Stromal cell of bone marrow (primary cell): ENCODE results near the gene PRR35.

Experiments
- DNase-seq: peaks from one replicate; pipeline ENCODE4 v3.0.0-alpha.2; 2012; ENCODE audit warnings: low read depth

PRR35 gene

DNA sequence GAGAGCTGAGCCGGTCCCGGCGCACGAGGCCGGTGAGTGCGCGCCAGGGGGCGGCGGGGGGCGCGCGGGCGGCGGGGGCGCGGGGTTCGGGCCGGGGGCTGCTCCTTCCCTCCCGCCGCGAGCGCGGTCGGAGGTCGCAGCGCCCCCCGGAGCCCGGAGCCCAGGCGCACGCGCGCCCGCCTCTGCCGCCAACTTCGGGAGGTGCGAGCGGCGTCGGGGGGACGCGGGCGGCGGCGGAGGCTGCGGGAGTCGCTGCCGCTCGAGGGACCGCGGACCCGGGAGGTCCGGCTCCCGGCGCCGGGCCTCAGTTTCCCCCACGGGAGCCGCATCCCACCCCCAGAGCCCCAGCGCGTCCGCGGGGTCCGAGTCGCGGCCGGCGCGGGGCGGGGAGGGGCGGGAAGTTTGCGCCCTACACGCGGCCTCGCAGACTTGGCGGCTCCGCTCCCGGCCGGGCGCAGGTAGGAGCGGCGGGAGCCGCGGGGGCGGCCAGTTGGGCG is at the start of gene PRR35:
Gene PRR35, plus strand, starts transcription at position 191 of the 497 bp plus-strand sequence. CDS start 2,901 bp downstream, outside the sequence.
- DNase-seq = no peak

DNA sequence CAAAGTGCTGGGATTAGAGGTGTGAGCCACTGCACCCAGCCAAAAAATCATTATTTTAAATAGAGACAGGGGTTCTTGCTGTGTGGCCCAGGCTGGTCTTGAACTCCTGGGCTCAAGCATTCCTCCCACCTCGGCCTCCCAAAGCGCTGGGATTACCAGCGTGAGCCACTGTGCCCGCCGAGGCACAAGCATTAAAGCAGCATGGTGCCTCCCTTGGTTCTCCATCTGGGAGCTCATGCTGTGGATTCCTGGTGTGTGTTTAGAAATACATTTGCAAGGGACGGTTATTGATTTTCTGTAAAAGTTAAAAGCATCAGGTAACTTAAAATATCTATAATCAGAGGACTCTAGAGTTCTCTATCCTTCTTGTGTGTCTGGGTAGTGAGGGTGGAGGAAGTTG is 47.4 kb upstream of the PRR35 start:
- DNase-seq = no peak

DNA sequence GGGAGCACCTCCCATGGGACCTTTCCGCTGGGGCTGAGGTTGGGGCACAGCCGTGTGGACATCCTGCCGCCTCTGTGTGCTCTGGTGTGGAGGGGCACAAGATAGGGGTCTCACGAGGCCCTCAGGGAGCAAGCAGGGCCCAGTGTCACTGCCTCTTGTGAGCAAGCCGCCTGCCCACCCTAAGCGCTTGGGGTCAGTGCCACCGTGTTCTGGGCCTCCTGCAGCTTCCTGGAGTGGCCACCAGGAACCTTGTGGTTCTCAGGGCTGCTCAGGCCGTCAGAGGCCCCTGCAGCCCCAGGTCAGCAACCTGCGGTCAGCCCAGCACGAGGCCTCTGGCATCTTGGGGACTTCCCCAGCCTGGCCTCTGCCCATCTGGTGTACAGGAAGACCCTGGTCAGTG is 46.2 kb upstream of the PRR35 start:
- DNase-seq = no peak

DNA sequence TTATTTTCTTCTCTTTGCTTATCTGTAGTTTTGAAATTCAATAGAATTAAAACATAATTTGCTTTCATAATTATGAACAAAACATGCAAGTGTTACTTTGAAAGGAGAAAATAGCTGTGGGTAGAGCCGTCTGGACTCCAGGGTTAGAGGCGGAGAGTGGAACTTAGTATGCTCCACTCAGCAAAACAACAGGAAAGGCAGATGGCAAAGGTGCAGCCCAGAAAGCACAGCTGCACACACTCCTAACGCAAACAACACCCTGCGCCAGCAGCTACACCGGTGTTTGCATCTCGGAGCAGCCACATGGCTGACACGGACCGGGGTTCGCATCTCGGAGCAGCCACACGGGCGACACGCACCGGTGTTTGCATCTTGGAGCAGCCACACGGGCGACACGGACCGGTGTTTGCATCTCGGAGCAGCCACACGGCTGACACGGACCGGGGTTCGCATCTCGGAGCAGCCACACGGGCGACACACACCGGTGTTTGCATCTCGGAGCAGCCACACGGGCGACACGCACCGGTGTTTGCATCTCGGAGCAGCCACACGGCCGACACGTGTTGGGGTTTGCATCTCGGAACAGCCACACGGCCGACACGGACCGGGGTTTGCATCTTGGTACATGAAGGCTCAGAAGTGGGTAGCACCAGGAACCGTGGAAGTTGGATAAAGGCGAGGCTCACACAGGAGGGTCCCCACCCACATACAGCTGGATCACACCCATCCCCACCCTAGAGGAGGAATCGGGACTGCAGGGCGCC is 44.8 kb upstream of the PRR35 start:
- no peak for DNase-seq

DNA sequence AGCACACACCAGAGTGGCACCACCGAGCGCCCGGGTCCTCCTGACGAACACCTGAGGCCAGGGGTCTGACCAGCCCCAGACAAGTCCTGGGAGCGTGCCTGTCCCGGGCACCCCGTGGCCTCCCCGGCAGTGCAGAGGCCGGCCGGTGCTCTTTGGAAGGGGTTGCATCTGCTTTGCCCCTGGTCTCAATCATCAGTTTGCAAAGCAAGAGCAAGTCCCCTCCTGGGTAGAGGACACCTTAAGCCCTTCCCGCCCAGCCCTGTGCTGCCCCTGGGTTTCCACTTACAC is 44.3 kb upstream of the PRR35 start:
- no peak for DNase-seq

DNA sequence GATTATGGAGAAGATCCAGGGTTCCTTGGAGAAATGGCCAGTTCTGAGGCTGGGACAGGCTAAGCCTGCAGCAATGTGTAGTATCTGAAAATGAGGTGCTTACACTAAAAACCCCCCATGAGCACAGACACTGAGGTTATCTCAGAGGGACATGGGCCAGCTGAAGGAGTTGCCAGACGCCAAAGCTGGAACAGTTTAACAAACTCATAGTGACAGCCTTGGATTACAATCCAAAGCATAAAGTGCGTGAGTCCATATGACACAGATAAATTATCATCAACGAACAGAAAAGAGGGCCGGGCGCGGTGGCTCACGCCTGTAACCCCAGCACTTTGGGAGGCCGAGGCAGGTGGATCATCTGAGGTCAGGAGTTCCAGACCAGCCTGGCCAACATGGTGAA is 43.9 kb upstream of the PRR35 start:
- DNase-seq = no peak

DNA sequence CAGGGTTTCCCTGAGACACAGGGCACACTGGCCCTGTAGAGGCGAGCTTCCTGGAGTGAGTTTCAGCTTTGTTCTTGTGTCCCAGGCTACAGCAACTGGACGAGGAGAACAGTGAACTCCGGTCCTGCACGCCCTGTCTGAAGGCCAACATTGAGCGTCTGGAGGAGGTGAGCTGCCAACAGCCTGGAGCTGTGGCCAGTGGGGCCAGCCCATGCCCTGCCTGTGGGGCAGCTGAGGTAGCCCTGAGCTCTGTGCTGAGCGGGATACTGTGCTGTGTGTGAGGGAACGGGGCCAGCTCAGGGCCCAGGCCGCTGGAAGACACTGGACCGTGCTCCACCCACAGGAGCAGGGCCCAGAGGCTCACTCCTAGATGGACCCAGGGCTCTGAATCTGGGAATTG is 41.3 kb upstream of the PRR35 start:
- no peak for DNase-seq

DNA sequence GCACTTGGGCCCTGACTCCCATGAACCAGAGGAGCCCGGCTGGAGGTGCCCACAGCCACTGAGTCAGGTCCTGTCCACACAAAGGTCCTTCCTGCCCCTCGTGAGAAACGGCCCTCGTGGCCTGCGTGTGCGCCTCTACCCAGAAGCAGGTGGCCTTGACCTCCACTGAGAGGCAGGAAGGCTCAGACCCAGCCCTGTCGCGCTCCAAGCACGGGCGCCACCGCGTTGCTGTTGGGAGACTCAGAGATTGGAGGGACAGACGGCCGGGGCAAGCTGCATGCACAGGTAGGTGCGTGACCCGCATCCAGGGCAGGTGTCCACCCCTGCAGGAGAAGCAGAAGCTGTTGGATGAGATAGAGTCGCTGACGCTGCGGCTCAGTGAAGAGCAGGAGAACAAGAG is 40.8 kb upstream of the PRR35 start:
- DNase-seq = no peak

DNA sequence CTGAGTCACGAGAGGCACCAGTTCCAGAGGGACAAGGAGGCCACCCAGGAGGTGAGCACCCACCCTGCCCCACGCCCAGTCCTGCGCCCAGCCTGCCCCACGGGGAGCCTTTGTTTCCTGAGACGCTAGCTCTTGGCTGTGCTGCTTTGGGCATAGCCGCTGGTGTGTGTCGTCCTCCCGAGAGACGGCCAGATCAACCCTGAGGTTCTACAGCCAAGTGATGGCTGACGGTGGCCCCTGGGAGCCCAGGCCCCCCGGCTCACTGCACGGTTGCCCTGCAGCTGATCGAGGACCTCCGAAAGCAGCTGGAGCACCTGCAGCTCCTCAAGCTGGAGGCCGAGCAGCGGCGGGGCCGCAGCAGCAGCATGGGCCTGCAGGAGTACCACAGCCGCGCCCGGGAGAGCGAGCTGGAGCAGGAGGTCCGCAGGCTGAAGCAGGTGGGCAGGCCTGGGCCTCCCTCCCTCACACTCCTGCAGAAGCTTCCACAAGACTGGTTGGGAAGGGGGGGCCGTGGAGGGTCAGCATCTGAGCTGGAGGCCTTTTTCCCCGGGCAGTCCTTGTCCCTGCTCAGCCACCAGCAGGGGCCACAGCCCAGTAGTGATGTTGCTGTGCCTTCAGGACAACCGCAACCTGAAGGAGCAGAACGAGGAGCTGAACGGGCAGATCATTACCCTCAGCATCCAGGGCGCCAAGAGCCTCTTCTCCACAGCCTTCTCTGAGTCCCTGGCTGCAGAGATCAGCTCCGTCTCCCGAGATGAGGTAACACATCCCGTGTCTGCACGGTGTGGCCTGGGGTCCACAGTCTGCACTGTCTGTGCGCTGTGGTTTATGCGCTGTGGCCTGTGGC is 40.1 kb upstream of the PRR35 start:
- no peak for DNase-seq

DNA sequence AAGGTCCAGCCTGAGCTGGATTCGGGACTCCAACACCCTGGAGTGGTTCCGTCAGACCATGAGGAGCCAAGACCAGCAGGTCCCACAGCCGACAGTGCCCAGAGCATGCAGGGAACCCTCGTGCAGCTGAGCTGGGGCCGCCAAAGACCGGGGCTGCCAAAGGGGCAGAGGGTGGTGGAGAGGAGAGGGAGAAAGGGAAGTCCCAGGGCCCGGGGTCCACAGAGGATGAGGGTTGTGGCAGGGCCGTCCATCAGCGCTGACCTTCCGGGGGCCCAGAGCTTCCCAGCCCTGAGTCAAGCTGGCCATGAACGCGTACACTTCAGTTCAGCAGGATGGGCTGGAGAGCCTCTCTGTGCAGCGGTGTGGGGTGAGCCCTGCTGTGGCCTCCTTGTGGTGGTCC is 39.3 kb upstream of the PRR35 start:
- DNase-seq = no peak

DNA sequence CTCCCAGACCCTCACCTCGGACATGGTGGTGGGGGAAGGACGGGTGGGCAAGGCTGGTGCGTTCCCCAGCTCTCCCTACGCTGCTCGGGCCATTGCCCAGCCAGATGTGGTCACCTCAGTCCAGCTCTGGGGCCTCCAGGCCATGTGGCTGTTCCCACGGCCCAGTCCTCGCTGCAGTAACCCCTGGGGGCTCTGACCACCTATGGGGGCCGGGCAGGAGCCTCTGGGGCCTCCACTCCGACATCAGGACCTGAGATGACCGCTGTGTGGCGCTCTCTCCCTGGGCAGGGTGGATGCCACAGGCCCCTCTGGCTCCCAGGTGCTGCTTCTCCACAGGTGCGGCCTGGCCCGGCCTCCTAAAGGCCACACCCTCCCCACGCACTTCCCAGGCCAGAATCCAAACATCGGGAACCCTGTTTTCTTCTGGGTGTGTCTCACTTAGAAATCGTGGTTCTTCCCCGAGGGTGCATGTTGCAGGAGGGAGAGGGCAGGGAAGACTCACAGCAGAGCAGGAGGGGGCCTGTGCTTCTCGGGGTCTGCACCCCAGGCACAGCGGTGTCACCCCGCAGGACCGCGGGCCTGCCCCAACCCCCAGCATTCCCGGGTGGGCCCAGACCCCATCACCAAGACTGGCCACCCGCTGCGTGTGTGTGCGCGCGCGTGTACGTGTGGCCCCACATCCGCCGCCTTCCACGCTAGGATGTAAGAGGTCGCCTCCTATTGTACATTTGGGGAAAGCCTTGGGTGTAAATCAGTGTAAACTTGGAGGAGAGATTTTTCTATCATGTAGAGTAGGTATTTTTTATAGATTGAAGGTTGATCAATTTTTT is 38.6 kb upstream of the PRR35 start:
- DNase-seq = no peak

DNA sequence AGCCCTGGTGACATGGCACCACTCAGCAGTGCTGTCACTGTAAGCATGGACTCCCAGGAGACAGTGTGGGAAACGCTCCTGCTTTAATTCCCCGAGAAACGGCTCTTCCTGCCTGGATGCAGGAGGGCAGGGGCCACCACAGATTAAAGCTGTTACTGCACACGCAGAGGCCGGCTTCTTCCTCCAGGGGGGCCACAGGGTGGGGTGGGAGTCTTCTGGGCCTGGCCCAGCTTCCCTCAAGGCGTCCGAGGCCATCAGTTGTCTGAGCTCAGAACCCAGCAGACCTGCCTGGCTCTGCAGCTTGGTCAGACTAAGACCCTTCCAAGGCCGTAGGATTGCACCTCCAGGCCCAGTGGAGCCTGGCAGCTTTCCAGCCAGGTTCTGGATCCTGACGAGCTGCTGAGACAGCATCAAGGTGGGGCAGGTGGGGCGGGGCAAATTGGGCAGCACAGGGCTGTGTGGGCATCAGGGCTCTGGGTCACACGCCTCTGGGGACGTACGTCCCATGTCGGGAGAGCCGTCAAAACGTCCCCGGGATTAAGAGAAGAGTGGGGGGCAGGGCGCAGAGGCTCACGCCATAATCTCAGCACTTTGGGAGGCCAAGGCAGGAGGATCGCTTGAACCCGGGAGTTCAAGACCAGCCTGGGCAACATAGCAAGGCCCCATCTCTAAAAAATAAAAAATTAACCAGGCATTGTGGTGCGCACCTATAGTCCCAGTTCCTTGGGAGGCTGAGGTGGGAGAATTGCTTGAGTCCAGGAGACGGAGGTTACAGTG is 37.7 kb upstream of the PRR35 start:
- DNase-seq = no peak

DNA sequence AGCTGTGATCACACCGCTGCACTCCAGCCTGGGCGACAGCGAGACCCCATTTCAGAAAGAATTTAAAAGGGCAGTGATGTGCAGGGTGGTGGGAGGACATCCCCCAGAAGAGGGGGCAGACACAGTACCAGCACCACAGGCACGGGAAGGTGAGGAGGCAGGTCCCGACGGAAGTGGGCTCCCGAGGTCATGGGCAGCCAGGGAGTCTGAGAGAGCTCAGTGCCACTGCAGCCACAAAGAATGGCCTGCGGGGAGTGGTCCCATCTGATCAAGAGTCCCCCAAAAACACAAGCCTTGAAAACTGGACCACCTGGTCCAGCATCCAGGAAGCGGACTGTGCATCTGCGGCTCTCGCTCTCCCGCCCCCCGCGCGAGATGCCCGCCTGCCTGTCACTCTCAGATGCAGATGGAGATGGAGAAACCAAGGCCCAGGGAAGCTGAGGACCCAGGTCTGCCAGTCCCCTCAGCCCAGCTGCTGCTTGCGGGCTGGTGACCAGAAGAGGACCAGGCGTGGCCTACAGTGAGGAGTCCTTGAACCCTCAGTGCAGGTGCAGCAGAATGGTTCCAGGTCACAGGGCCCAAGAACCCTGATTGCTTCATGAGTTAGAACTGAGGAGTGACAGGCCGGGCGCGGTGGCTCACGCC is 37.0 kb upstream of the PRR35 start:
- no peak for DNase-seq

DNA sequence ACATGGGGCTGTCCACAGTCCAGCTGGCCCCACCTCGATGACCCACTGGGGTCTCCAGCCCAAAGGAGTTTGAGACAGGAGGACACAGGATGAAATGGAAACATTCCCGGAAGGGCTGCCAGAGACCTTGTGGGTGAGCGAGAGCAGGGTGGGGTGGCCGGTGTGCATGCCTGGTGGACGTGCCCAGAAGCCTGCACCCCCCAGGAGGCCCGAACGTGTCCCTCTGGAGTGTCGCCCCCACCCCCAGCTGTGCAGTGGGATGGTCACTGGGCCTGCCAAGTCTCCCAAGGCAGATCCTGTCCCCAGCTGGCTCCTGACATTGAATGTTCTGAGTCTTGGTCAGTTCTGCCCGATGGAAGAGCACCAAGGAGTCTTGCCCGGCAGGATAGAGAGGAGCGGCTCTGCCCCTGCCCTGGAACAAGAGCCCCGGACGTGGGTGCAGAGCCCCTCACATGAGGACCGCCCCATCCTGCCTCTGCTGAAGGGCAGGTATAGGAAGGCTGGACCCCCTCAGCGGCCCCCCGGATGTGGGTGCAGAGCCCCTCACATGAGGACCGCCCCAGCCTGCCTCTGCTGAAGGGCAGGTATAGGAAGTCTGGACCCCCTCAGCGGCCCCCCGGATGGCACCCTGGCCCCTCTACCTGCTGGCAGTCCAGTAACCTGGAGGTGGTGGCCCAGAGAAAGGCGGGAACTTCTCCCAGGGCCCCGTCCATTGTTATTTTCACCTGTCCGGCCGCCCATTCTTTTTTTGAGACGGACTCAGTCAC is 35.7 kb upstream of the PRR35 start:
- DNase-seq = no peak

DNA sequence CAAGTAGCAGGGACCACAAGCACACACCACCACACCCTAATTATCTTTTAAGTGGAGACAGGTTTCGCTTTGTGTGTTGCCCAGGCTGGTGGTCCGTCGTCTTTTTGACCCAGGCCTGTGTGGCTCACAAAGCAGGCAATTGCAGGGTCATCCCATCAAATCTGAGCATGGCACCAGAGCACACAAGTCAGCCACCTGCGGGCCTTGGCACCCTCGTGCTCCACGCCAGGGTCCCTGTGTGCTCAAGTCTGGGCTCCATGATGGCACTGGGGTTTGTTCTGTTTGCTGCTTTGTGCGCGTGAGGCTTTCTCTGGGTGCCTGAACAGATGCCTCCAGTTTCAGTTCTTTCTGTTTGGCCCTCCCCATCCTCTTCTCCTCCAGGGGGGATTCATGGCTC is 35.1 kb upstream of the PRR35 start:
- no peak for DNase-seq

DNA sequence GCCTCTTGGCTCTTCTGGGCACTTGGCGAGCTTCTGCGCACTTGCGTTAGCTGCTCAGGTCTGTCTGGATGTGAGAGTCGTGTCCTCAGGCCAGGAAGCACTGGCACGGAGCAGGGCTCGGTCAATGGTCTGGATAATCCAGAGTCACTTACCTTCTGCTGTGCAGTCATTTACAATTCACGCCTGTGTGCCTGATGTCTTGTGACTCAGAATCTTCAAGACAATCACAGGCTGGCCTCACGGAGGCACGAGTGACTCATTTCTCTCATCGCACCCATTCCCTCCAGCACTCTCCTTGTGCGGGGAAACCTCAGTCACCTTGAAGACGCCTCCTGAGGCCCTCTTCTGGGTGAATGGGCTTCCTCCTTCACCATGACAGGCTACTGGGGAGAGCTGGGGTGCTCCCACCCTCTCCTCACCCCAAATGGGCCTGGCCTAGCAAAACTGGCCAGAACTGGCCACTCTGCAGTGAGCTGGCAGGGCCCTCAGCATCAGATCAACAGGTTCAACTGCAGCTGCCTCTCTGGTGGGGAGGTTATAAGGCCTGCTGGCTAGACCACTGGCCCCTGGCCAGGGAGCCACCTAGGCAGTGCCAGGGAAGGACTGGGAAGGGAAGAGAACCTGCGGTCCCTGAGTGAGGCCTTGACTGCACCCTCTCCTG is 34.5 kb upstream of the PRR35 start:
- DNase-seq = peak; percentile 62

DNA sequence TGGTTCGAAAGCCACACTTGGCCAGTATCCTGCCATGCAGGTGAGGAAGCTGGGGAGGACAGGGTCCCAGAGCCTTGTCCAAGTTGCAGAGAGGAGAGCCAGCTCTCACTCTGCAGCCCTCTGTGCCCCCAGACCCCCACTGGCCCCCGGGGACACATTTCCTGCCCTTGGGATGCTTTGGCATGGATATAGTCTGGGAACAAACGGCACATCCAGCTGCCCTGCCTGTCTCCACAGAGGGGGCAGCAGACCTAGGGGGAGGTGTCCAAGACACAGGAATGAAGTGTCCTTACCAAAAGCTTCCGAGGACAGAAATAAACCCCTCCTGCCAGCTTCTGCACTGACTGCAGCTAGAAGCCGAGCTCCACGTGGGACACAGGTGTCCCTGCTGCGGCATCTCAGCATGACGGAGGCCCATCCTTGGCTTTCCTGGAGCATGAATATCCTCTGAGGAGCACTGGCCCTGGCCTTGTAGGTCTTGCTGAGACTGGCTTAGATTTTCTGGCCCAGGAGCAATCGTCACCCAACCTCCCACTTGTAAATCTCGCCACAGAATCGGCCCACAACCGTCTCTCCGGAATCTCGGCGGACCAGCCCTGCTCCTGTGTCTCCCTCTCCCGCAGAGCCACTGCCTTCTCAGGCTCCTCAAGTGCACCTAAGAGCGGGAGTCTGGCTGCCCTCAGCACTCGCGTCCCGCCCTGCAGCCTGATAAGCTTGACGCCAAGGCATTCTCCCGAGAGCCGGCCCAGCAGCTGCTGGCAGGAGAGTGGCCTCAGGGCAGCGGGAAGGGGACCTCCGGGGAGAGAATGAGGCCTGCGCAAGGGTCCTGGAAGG is 33.8 kb upstream of the PRR35 start:
- DNase-seq = no peak

DNA sequence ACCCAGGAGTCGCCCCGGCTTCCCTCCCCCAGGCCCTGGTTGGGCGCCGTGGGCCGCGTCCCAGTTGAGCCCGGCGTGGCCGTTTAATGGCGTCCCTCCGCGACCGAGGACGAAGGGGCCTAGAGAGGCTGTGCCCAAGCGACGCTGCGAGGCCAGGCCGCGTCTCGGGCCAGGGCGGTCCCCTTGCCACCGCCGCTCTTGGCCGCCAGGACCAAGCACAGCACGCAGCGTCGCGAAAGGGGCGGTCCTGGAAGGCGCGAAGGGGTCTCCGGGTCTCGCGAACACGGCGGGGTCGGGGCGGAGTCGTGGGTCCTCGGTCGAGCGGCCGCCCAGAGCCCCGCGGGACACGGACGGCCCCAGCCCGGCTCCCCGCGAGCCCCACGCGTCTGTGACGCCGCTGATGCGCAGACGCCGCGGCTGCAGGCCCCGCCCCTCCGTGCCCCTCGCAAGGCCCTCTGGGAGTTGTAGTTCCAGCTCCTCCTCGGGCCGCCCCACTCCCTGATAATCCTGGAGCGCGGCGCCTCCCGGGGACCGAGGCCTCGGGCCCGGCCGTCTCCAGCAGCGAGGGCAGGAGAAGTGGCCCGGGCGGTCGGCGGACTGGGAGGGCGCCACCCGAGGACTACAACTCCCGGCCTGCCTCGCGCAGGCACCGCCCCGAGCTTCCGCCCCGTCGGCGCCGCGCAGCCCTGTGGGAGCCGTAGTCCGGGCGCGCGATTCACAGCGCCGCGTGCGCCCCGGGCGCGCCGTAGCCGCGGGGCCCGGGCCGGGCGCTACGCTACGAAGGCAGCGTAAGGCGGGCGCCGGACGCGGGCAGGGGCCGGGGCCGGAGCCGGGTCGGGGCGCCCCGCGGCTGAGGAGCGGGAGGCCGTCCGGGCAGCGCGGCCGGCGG is 32.9 kb upstream of the PRR35 start, which contains the start of gene CAPN15:
Gene CAPN15, plus strand, starts transcription at position 698 of the 889 bp plus-strand sequence. CDS start 19,127 bp downstream, outside the sequence.
- DNase-seq = peak; percentile 62
